ENCODE data around the gene DEGS2.

The DEGS2 gene

GRCh38 chr14:100148837-100149731, 10.4 kb downstream of the DEGS2 start:
- no peak for DNase-seq (ENCODE audit: low read depth)

- DNase-seq (ENCODE audit: low read depth): no peak
These were observed 11.6 kb downstream of the DEGS2 start for GRCh38 chr14:100147691-100148464.

- peak; percentile 43 for DNase-seq (ENCODE audit: low read depth)
These were observed 12.2 kb downstream of the DEGS2 start for GRCh38 chr14:100147181-100147631.

- no peak for DNase-seq (ENCODE audit: low read depth)
These were observed 12.8 kb downstream of the DEGS2 start for GRCh38 chr14:100146531-100147091.

- DNase-seq (ENCODE audit: low read depth): no peak
These were observed 13.6 kb downstream of the DEGS2 start for GRCh38 chr14:100145682-100146464.

- no peak for DNase-seq (ENCODE audit: low read depth)
These were observed 14.3 kb downstream of the DEGS2 start for GRCh38 chr14:100144996-100145646.

GRCh38 chr14:100144645-100144995, 14.8 kb downstream of the DEGS2 start:
- DNase-seq (ENCODE audit: low read depth): no peak

- no peak for DNase-seq (ENCODE audit: low read depth)
These were observed 15.5 kb downstream of the DEGS2 start for GRCh38 chr14:100143934-100144333.

GRCh38 chr14:100143523-100143922, 15.9 kb downstream of the DEGS2 start:
- no peak for DNase-seq (ENCODE audit: low read depth)

GRCh38 chr14:100142073-100143040, 17.1 kb downstream of the DEGS2 start:
- DNase-seq (ENCODE audit: low read depth): no peak

- no peak for DNase-seq (ENCODE audit: low read depth)
These were observed 18.3 kb downstream of the DEGS2 start for GRCh38 chr14:100141098-100141497.

- DNase-seq (ENCODE audit: low read depth): no peak
These were observed 18.9 kb downstream of the DEGS2 start for GRCh38 chr14:100140452-100141078.

GRCh38 chr14:100138955-100139354, 20.5 kb downstream of the DEGS2 start:
- DNase-seq (ENCODE audit: low read depth): no peak

GRCh38 chr14:100138082-100138787, 21.2 kb downstream of the DEGS2 start:
- no peak for DNase-seq (ENCODE audit: low read depth)

- DNase-seq (ENCODE audit: low read depth): no peak
These were observed 22.3 kb downstream of the DEGS2 start for GRCh38 chr14:100137173-100137572.

- DNase-seq (ENCODE audit: low read depth): no peak
These were observed 23.7 kb downstream of the DEGS2 start for GRCh38 chr14:100135784-100136183.

- no peak for DNase-seq (ENCODE audit: low read depth)
These were observed 24.4 kb downstream of the DEGS2 start for GRCh38 chr14:100135073-100135472.

- DNase-seq (ENCODE audit: low read depth): no peak
These were observed 24.9 kb downstream of the DEGS2 start for GRCh38 chr14:100134586-100134985.

- no peak for DNase-seq (ENCODE audit: low read depth)
These were observed 26.4 kb downstream of the DEGS2 start for GRCh38 chr14:100132903-100133510.
